GM12891 (cell line): Measurements from ENCODE around the gene THADA.
"Not testable (repeated sequence)": the region's sequence is repeated elsewhere in the genome, so short reads cannot be mapped to it uniquely, and the experiment has no call there.

Source experiments
- DNase-seq: peaks from one replicate; pipeline ENCODE4 v3.0.0; 2011; ENCODE audit warnings: low spot score; ENCODE audit not compliant: insufficient read length
- FAIRE-seq: peaks from 2 replicates; lab custom pipeline; 2011; peaks lifted over from hg19 to GRCh38; lab: Jason Lieb, UNC
- PAX5 ChIP-seq: IDR thresholded peaks from 2 replicates; pipeline ENCODE4 v1.6.1; 2011; ENCODE audit warnings: low read length, moderate library complexity, mild to moderate bottlenecking; ENCODE audit not compliant: insufficient read depth, severe bottlenecking
- POLR2A ChIP-seq: IDR thresholded peaks from 2 replicates; pipeline ENCODE4 v1.6.1; 2011; ENCODE audit warnings: low read depth, low read length, control low read depth
- POLR2AphosphoS5 ChIP-seq: IDR thresholded peaks from 2 replicates; pipeline ENCODE4 v1.6.1; 2011; ENCODE audit warnings: low read depth, low read length, control low read depth
- POU2F2 ChIP-seq: IDR thresholded peaks from 2 replicates; pipeline ENCODE4 v1.6.1; 2011; ENCODE audit warnings: low read depth, mild to moderate bottlenecking, control low read depth, low read length, moderate library complexity
- SPI1 ChIP-seq: IDR thresholded peaks from 2 replicates; pipeline ENCODE4 v1.6.1; 2011; ENCODE audit warnings: low read depth, low read length, control low read depth
- TAF1 ChIP-seq: IDR thresholded peaks from 2 replicates; pipeline ENCODE4 v1.6.1; 2011; ENCODE audit warnings: low read depth, low read length, control low read depth

The THADA gene

GRCh38 chr2:43563679-43564078 lies 32.2 kb downstream of the THADA start:
- no peak for TF ChIP-seq POU2F2
- FAIRE-seq (no peak), DNase-seq (no peak)

GRCh38 chr2:43560231-43560547 lies 35.6 kb downstream of the THADA start:
- no peak for TF ChIP-seq TAF1
- TF ChIP-seq PAX5, result no peak
- TF ChIP-seq POLR2A, result no peak
- TF ChIP-seq POLR2AphosphoS5, result no peak
- TF ChIP-seq SPI1, result no peak
- no peak for TF ChIP-seq POU2F2
- no peak for DNase-seq

GRCh38 chr2:43559391-43560230 lies 36.2 kb downstream of the THADA start:
- TF ChIP-seq PAX5, result no peak
- TF ChIP-seq SPI1, result 0 out of 2 replicates have a peak, but pooled peaks have one; percentile 9
- no peak for TF ChIP-seq POU2F2
- DNase-seq (no peak), FAIRE-seq (peak; percentile 87)

More at GRCh38 chr2:43560231-43560547, 35.6 kb downstream of the THADA start:
- no peak for FAIRE-seq

GRCh38 chr2:43557196-43557595 lies 38.6 kb downstream of the THADA start:
- no peak for DNase-seq
- no peak for TF ChIP-seq POU2F2
- TF ChIP-seq POLR2A, result no peak
- no peak for TF ChIP-seq SPI1
- TF ChIP-seq PAX5, result no peak
- no peak for TF ChIP-seq POLR2AphosphoS5
- no peak for TF ChIP-seq TAF1
- FAIRE-seq, result no peak

GRCh38 chr2:43556256-43556655 lies 39.6 kb downstream of the THADA start:
- DNase-seq (no peak), FAIRE-seq (no peak)
- TF ChIP-seq TAF1, result no peak
- TF ChIP-seq SPI1, result no peak
- no peak for TF ChIP-seq POLR2A
- no peak for TF ChIP-seq POLR2AphosphoS5
- TF ChIP-seq PAX5, result no peak
- no peak for TF ChIP-seq POU2F2

GRCh38 chr2:43553341-43553855 lies 42.4 kb downstream of the THADA start:
- TF ChIP-seq POU2F2 (no peak), POLR2A (no peak), POLR2AphosphoS5 (no peak), PAX5 (no peak), SPI1 (no peak), TAF1 (no peak)
- FAIRE-seq (no peak), DNase-seq (no peak)

- DNase-seq (no peak), FAIRE-seq (no peak)
- TF ChIP-seq TAF1 (no peak), SPI1 (no peak), POLR2A (no peak), POLR2AphosphoS5 (no peak), PAX5 (no peak), POU2F2 (no peak)
These were observed 43.8 kb downstream of the THADA start for GRCh38 chr2:43551990-43552389.

GRCh38 chr2:43548381-43548780 lies 47.5 kb downstream of the THADA start:
- FAIRE-seq, DNase-seq: not testable (repeated sequence)

GRCh38 chr2:43542285-43542933 lies 53.4 kb downstream of the THADA start:
- DNase-seq (no peak), FAIRE-seq (no peak)
- TF ChIP-seq SPI1 (no peak), TAF1 (no peak), POLR2A (no peak), PAX5 (no peak), POU2F2 (no peak), POLR2AphosphoS5 (no peak)

GRCh38 chr2:43541165-43541564 lies 54.7 kb downstream of the THADA start:
- DNase-seq, result no peak
- FAIRE-seq, result no peak
- TF ChIP-seq POU2F2, result no peak
- no peak for TF ChIP-seq POLR2A
- TF ChIP-seq PAX5, result no peak
- no peak for TF ChIP-seq TAF1
- no peak for TF ChIP-seq SPI1
- no peak for TF ChIP-seq POLR2AphosphoS5
